Cardiac fibroblast (primary cell): Measurements from ENCODE around the gene KCNJ16.
A peak's percentile ranks its signal among the peaks of the same experiment; 100 is the strongest.

ENCODE experiments used
- DNase-seq, 2 donors: peaks; one replicate each; pipeline versions ENCODE4 v3.0.0 to v3.0.0-alpha.2; 2010; ENCODE audit warnings: low read depth in 2 of 2
- H3K4me3 ChIP-seq, 2 donors: replicated peaks in 1 of 2; 1 replicate in 1 of 2; 2 replicates in 1 of 2; pipeline ENCODE4 v1.5.1; 2011; ENCODE audit warnings: low read depth in 2 of 2, low read length in 2 of 2, mild to moderate bottlenecking in 2 of 2, moderate library complexity in 1 of 2
- CTCF ChIP-seq: IDR thresholded peaks from one replicate; pipeline ENCODE4 v1.5.1; 2011; ENCODE audit warnings: low read depth, mild to moderate bottlenecking, low read length, inconsistent platforms

Gene KCNJ16

GRCh38 chr17:70091696-70092095 is 16.7 kb downstream of the KCNJ16 start:
- no peak for TF ChIP-seq CTCF
- no peak for DNase-seq
- H3K4me3 ChIP-seq = no peak overlapping the region

GRCh38 chr17:70093163-70093562 is 18.1 kb downstream of the KCNJ16 start:
- DNase-seq = no peak
- no peak overlapping the region for H3K4me3 ChIP-seq
- no peak for TF ChIP-seq CTCF

GRCh38 chr17:70095455-70095854 is 20.4 kb downstream of the KCNJ16 start:
- TF ChIP-seq CTCF = no peak
- DNase-seq = no peak
- H3K4me3 ChIP-seq = no peak overlapping the region

GRCh38 chr17:70096861-70097260 is 21.8 kb downstream of the KCNJ16 start:
- no peak overlapping the region for H3K4me3 ChIP-seq
- DNase-seq = peak in 1 of 2 donors; percentile 40
- no peak for TF ChIP-seq CTCF

GRCh38 chr17:70098030-70098429 is 23.0 kb downstream of the KCNJ16 start:
- H3K4me3 ChIP-seq = no peak overlapping the region
- TF ChIP-seq CTCF = no peak

GRCh38 chr17:70099294-70099693 is 24.3 kb downstream of the KCNJ16 start:
- no peak for TF ChIP-seq CTCF
- no peak overlapping the region for H3K4me3 ChIP-seq
- no peak for DNase-seq

More at GRCh38 chr17:70098030-70098429, 23.0 kb downstream of the KCNJ16 start:
- no peak for DNase-seq

- no peak for DNase-seq
- TF ChIP-seq CTCF = no peak
- no peak overlapping the region for H3K4me3 ChIP-seq
Observed at GRCh38 chr17:70099884-70100283, 24.9 kb downstream of the KCNJ16 start.
